Measurements from ENCODE around the gene BSCL2. TPM values are rescaled to one million over a fixed set of nuclear protein-coding genes. Genes with fewer than 3 reads are reported as not detected.
"Not testable (repeated sequence)": the region's sequence is repeated elsewhere in the genome, so short reads cannot be mapped to it uniquely, and the experiment has no call there.

BSCL2 gene
- total and polyA plus RNA-seq, 9 donors: 18.7 to 26.5 (median 21.5) TPM

GRCh38 chr11:62708793-62709192, 1.6 kb upstream of the BSCL2 start:
- H3K4me1 ChIP-seq (ENCODE audit: control insufficient read depth, insufficient read depth, low read length): peaks cover 43% of the 10 kb centered on the region

DNA sequence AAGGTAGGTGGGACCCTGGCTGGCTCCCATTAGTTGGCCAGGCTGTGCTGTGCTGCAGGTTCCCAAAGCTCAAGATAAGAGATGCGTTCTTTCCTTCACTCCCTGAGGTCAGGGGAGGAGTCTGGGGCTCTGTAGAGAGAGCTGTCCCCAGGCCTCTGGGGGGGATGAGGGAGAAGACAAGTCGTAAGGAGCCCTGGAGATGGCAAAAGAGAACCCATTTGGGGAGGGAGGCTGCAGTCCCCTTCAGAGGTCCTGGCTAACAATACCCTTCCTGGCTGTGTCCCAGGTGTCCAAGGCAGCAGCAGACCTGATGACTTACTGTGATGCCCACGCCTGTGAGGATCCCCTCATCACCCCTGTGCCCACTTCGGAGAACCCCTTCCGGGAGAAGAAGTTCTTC, 1.2 kb upstream of the BSCL2 start:
- 80% methylated on average over 5 of the region's 5 CpGs for WGBS (ENCODE audit: insufficient coverage)
- peak overlapping the region; percentile 57 for H3K4me3 ChIP-seq (ENCODE audit: low read length)
- H3K9me3 ChIP-seq (replicated peaks; ENCODE audit: control insufficient read depth, low read depth, low read length): no peaks in the 10 kb centered on the region
- peak overlapping the region; percentile 86 for H3K27ac ChIP-seq (ENCODE audit: low read length)
- no peaks in the 10 kb centered on the region for H3K27me3 ChIP-seq (ENCODE audit: control insufficient read depth, insufficient read depth, low read length)
- H3K36me3 ChIP-seq (ENCODE audit: control insufficient read depth, insufficient read depth, low read length): peaks cover 34% of the 10 kb centered on the region
- DNase-seq: no peak
- H3K4me1 ChIP-seq (ENCODE audit: control insufficient read depth, insufficient read depth, low read length): peaks cover 43% of the 10 kb centered on the region

More at GRCh38 chr11:62708793-62709192, 1.6 kb upstream of the BSCL2 start:
- H3K9me3 ChIP-seq (replicated peaks; ENCODE audit: control insufficient read depth, low read depth, low read length): no peaks in the 10 kb centered on the region
- WGBS (ENCODE audit: insufficient coverage): no CpG with 5 or more reads among the region's 7 CpGs
- H3K27me3 ChIP-seq (ENCODE audit: control insufficient read depth, insufficient read depth, low read length): no peaks in the 10 kb centered on the region
- peak overlapping the region; percentile 86 for H3K27ac ChIP-seq (ENCODE audit: low read length)
- no peak for DNase-seq
- H3K4me3 ChIP-seq (ENCODE audit: low read length): peak overlapping the region; percentile 57
- H3K36me3 ChIP-seq (ENCODE audit: control insufficient read depth, insufficient read depth, low read length): peaks cover 38% of the 10 kb centered on the region

DNA sequence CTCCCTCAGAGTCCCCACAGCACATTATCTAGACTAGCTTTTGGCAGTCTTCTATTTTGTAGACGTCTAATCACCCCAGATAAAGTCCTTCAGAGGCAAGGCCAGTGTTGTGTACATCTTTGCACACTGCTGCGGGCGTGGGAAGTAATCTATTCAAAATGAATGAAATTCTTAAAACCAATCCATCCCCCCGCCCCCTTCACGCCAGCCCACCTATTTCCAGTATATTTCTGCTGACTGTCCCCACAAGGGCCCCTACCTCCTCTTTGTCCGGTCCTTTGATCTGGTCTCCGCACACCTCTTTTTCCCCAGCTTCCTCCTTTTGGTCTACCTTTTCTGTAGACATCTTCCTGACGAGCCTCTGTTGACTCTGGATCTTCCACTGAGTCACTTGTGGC, 375 bp downstream of the BSCL2 start:
- Histone ChIP-seq H3K9me3 (replicated peaks; ENCODE audit: control insufficient read depth, low read depth, low read length) (no peaks in the 10 kb centered on the region), H3K36me3 (ENCODE audit: control insufficient read depth, insufficient read depth, low read length) (peaks cover 31% of the 10 kb centered on the region), H3K4me3 (ENCODE audit: low read length) (peak overlapping the region; percentile 92), H3K27me3 (ENCODE audit: control insufficient read depth, insufficient read depth, low read length) (no peaks in the 10 kb centered on the region), H3K4me1 (ENCODE audit: control insufficient read depth, insufficient read depth, low read length) (peaks cover 43% of the 10 kb centered on the region), H3K27ac (ENCODE audit: low read length) (peak overlapping the region; percentile 87)
- DNase-seq: no peak
- 65% methylated on average over 7 of the region's 8 CpGs for WGBS (ENCODE audit: insufficient coverage)

- peaks cover 43% of the 10 kb centered on the region for H3K4me1 ChIP-seq (ENCODE audit: control insufficient read depth, insufficient read depth, low read length)
- H3K9me3 ChIP-seq (replicated peaks; ENCODE audit: control insufficient read depth, low read depth, low read length): no peaks in the 10 kb centered on the region
- peak overlapping the region; percentile 92 for H3K4me3 ChIP-seq (ENCODE audit: low read length)
- DNase-seq: peak; percentile 95
- no peaks in the 10 kb centered on the region for H3K27me3 ChIP-seq (ENCODE audit: control insufficient read depth, insufficient read depth, low read length)
- H3K27ac ChIP-seq (ENCODE audit: low read length): peak overlapping the region; percentile 89
- peaks cover 28% of the 10 kb centered on the region for H3K36me3 ChIP-seq (ENCODE audit: control insufficient read depth, insufficient read depth, low read length)
- WGBS (ENCODE audit: insufficient coverage): 3% methylated on average over 73 of the region's 73 CpGs
Measured at GRCh38 chr11:62705880-62706849, 1.1 kb downstream of the BSCL2 start.

DNA sequence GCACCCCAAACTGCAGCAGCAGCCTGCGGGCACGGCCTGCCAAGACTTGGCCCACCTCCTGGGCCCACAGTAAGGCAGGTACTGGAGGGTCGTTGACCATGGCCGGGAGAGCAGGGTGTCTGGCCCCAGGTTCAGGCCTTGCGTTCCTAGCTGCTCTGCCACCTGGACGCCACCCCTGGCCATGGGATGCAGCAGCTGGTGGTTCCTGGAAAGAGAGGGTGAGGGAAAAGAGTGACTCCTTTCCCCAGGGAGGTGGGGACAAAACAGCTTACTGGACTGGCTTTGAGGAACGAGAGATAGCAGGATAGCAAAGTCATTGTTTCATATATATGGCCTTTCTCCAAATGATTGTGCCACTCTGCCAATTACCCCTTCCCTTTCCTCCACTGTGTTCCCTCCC, 1.8 kb downstream of the BSCL2 start:
- peak overlapping the region; percentile 92 for H3K4me3 ChIP-seq (ENCODE audit: low read length)
- peak overlapping the region; percentile 89 for H3K27ac ChIP-seq (ENCODE audit: low read length)
- H3K27me3 ChIP-seq (ENCODE audit: control insufficient read depth, insufficient read depth, low read length): no peaks in the 10 kb centered on the region
- peaks cover 41% of the 10 kb centered on the region for H3K4me1 ChIP-seq (ENCODE audit: control insufficient read depth, insufficient read depth, low read length)
- WGBS (ENCODE audit: insufficient coverage): 66% methylated on average over 5 of the region's 7 CpGs
- DNase-seq: no peak
- H3K36me3 ChIP-seq (ENCODE audit: control insufficient read depth, insufficient read depth, low read length): peaks cover 27% of the 10 kb centered on the region
- H3K9me3 ChIP-seq (replicated peaks; ENCODE audit: control insufficient read depth, low read depth, low read length): no peaks in the 10 kb centered on the region

GRCh38 chr11:62703921-62704320, 3.3 kb downstream of the BSCL2 start:
- peaks cover 26% of the 10 kb centered on the region for H3K36me3 ChIP-seq (ENCODE audit: control insufficient read depth, insufficient read depth, low read length)
- not testable (repeated sequence) for H3K27me3 ChIP-seq (ENCODE audit: control insufficient read depth, insufficient read depth, low read length); H3K9me3 ChIP-seq (replicated peaks; ENCODE audit: control insufficient read depth, low read depth, low read length); H3K27ac ChIP-seq (ENCODE audit: low read length); H3K4me3 ChIP-seq (ENCODE audit: low read length); DNase-seq
- H3K4me1 ChIP-seq (ENCODE audit: control insufficient read depth, insufficient read depth, low read length): peaks cover 33% of the 10 kb centered on the region
- 100% methylated on average over 1 of the region's 4 CpGs for WGBS (ENCODE audit: insufficient coverage)

DNA sequence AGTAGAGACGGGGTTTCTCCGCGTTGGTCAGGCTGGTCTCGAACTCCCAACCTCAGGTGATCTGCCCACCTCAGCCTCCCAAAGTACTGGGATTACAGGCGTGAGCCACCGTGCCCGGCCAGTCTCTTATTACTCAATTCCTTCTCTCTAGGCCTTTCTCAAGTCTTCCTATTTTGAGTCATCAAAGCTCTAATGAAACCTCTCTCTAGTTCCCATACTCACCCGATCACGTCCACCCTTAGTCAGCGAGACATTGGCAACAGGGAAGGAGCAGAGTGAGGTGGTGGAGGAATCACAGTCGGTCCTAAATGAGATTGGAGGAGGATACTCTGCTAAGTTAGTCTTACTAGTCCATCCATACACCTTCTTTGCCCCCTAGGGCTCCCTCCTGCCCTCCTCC, 5.0 kb downstream of the BSCL2 start:
- WGBS (ENCODE audit: insufficient coverage): 100% methylated on average over 3 of the region's 11 CpGs
- H3K4me3 ChIP-seq (ENCODE audit: low read length): no peak overlapping the region
- peaks cover 21% of the 10 kb centered on the region for H3K4me1 ChIP-seq (ENCODE audit: control insufficient read depth, insufficient read depth, low read length)
- H3K9me3 ChIP-seq (replicated peaks; ENCODE audit: control insufficient read depth, low read depth, low read length): no peaks in the 10 kb centered on the region
- DNase-seq: no peak
- no peaks in the 10 kb centered on the region for H3K27me3 ChIP-seq (ENCODE audit: control insufficient read depth, insufficient read depth, low read length)
- H3K27ac ChIP-seq (ENCODE audit: low read length): no peak overlapping the region
- H3K36me3 ChIP-seq (ENCODE audit: control insufficient read depth, insufficient read depth, low read length): peaks cover 24% of the 10 kb centered on the region

GRCh38 chr11:62694455-62695167, 12.6 kb downstream of the BSCL2 start:
- 37% methylated on average over 13 of the region's 14 CpGs for WGBS (ENCODE audit: insufficient coverage)
- no peaks in the 10 kb centered on the region for H3K27me3 ChIP-seq (ENCODE audit: control insufficient read depth, insufficient read depth, low read length)
- peak; percentile 89 for DNase-seq
- peaks cover 44% of the 10 kb centered on the region for H3K36me3 ChIP-seq (ENCODE audit: control insufficient read depth, insufficient read depth, low read length)
- H3K9me3 ChIP-seq (replicated peaks; ENCODE audit: control insufficient read depth, low read depth, low read length): no peaks in the 10 kb centered on the region
- H3K4me3 ChIP-seq (ENCODE audit: low read length): no peak overlapping the region
- H3K4me1 ChIP-seq (ENCODE audit: control insufficient read depth, insufficient read depth, low read length): peaks cover 18% of the 10 kb centered on the region
- no peak overlapping the region for H3K27ac ChIP-seq (ENCODE audit: low read length)

DNA sequence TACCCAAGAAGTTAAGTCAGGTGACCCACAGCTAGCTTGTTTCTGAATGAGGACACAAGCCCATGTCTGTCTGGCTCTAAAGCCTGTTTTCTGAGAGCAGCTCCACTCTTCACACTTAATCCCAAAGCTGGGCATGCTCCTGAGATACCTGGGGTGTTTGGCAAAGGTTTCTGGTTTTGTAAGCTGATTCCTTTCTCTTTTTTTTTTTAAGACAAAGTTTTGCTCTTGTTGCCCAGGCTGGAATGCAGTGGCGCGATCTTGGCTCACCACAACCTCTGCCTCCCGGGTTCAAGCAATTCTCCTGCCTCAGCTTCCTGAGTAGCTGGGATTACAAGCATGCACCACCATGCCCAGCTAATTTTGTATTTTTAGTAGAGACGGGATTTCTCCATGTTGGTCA, 13.6 kb downstream of the BSCL2 start:
- H3K4me3 ChIP-seq (ENCODE audit: low read length); H3K27me3 ChIP-seq (ENCODE audit: control insufficient read depth, insufficient read depth, low read length); DNase-seq; H3K9me3 ChIP-seq (replicated peaks; ENCODE audit: control insufficient read depth, low read depth, low read length); H3K27ac ChIP-seq (ENCODE audit: low read length): not testable (repeated sequence)
- WGBS (ENCODE audit: insufficient coverage): no CpG with 5 or more reads among the region's 4 CpGs
- Histone ChIP-seq H3K36me3 (ENCODE audit: control insufficient read depth, insufficient read depth, low read length) (peaks cover 44% of the 10 kb centered on the region), H3K4me1 (ENCODE audit: control insufficient read depth, insufficient read depth, low read length) (peaks cover 28% of the 10 kb centered on the region)

All from muscle of leg (tissue), 11 donors.